B cell (primary cell): ENCODE results near the gene SIT1. TPM values are rescaled to one million over a fixed set of nuclear protein-coding genes. Genes with fewer than 3 reads are reported as not detected.

Experiments
- ATAC-seq: fragments of 200-7000 bp; cut with Tn5 transposase; one replicate; pipeline ENCODE4 v1.10.0; 2021; ENCODE audit warnings: low read depth, mild to moderate bottlenecking, moderate number of reproducible peaks, moderate library complexity
- CTCF ChIA-PET: fragments of 350-600 bp; sonication (Branson Sonifier 250); formaldehyde crosslinking; loops from one replicate; lab custom pipeline; 2021; ENCODE audit warnings: antibody characterized with exemption, inconsistent platforms; lab: Charles Lee
- POLR2A ChIA-PET: fragments of 350-600 bp; sonication (Branson Sonifier 250); formaldehyde crosslinking; loops from one replicate; lab custom pipeline; 2021; ENCODE audit warnings: antibody characterized with exemption; lab: Charles Lee
- DNase-seq: peaks from one replicate; pipeline ENCODE4 v3.0.0; 2013
- H2AFZ ChIP-seq: 2 replicates; pipeline ENCODE4 v1.6.1; 2012; ENCODE audit warnings: mild to moderate bottlenecking, low read depth, low read length; ENCODE audit not compliant: insufficient read depth, poor library complexity, severe bottlenecking
- H3K27ac ChIP-seq, 2 donors: 1 replicate in 1 of 2; 2 replicates in 1 of 2; pipeline ENCODE4 v1.5.1; 2012 to 2013; ENCODE audit warnings: low read length in 2 of 2, mild to moderate bottlenecking in 2 of 2, moderate library complexity in 1 of 2
- H3K27me3 ChIP-seq, 4 experiments: fragments of 200-600 bp in 1 of 4; sonication (generic) in 1 of 4; replicated peaks in 1 of 4; 1 replicate in 2 of 4; 2 replicates in 2 of 4; pipeline versions ENCODE4 v1.6.1 to v1.7.0; 2013 to 2016; ENCODE audit warnings: low read length in 3 of 4, mild to moderate bottlenecking in 2 of 4, mixed read lengths in 1 of 4, moderate library complexity in 1 of 4; ENCODE audit not compliant: insufficient read depth in 4 of 4, control insufficient read depth in 3 of 4; ENCODE audit errors: control extremely low read depth in 1 of 4
- H3K36me3 ChIP-seq, 2 experiments: replicated peaks in 1 of 2; 1 replicate in 1 of 2; 2 replicates in 1 of 2; pipeline versions ENCODE4 v1.6.1 to v1.7.1; 2013; ENCODE audit warnings: low read length in 1 of 2; ENCODE audit not compliant: insufficient read depth in 2 of 2, control insufficient read depth in 1 of 2; ENCODE audit errors: control extremely low read depth in 1 of 2, extremely low read depth in 1 of 2
- H3K4me1 ChIP-seq, 2 donors: fragments of 200-600 bp in 1 of 2; sonication (generic) in 1 of 2; 1 replicate in 1 of 2; 2 replicates in 1 of 2; pipeline versions ENCODE4 v1.5.1 to v1.6.1; 2013 to 2017; ENCODE audit warnings: low read length in 2 of 2; ENCODE audit not compliant: control insufficient read depth in 2 of 2, insufficient read depth in 2 of 2
- H3K4me2 ChIP-seq: replicated peaks from 2 replicates; pipeline ENCODE3; 2012; ENCODE audit warnings: mild to moderate bottlenecking, low read depth, low read length; ENCODE audit not compliant: poor library complexity, severe bottlenecking
- H3K4me3 ChIP-seq, 5 experiments: fragments of 200-600 bp in 1 of 5; sonication (generic) in 1 of 5; 1 replicate in 3 of 5; 2 replicates in 2 of 5; pipeline versions ENCODE4 v1.5.1 to v1.7.0; 2011 to 2016; ENCODE audit warnings: low read length in 4 of 5, mild to moderate bottlenecking in 4 of 5, low read depth in 2 of 5, control low read depth in 1 of 5, moderate library complexity in 1 of 5; ENCODE audit not compliant: insufficient read depth in 1 of 5; ENCODE audit errors: control extremely low read depth in 1 of 5, extremely low read depth in 1 of 5
- H3K79me2 ChIP-seq: fragments of 200-600 bp; sonication (generic); one replicate; pipeline ENCODE4 v1.6.0; 2016; ENCODE audit warnings: low read length; ENCODE audit not compliant: control insufficient read depth, insufficient read depth
- H3K9ac ChIP-seq: fragments of 200-600 bp; sonication (generic); 2 replicates; pipeline ENCODE4 v1.6.1; 2017; ENCODE audit warnings: mild to moderate bottlenecking, low read length, moderate library complexity
- H3K9me3 ChIP-seq, 3 donors: one replicate each; pipeline versions ENCODE4 v1.6.1 to v1.7.1; 2013; ENCODE audit warnings: low read length in 2 of 3; ENCODE audit not compliant: control insufficient read depth in 2 of 3, insufficient read depth in 1 of 3; ENCODE audit errors: control extremely low read depth in 1 of 3
- H4K20me1 ChIP-seq: 2 replicates; pipeline ENCODE4 v1.6.0; 2012; ENCODE audit warnings: mild to moderate bottlenecking, low read length; ENCODE audit not compliant: insufficient read depth, control insufficient read depth, poor library complexity, severe bottlenecking
- H3K27ac Mint-ChIP-seq: one replicate; pipeline ENCODE4 v1.8.0; 2021; ENCODE audit warnings: mixed read lengths
- H3K27me3 Mint-ChIP-seq: one replicate; pipeline ENCODE4 v1.8.0; 2021; ENCODE audit warnings: mixed read lengths
- H3K4me1 Mint-ChIP-seq: one replicate; pipeline ENCODE4 v1.8.0; 2021; ENCODE audit warnings: mixed read lengths
- H3K4me3 Mint-ChIP-seq: one replicate; pipeline ENCODE4 v1.8.0; 2021; ENCODE audit warnings: mixed read lengths
- H3K9me3 Mint-ChIP-seq: one replicate; pipeline ENCODE4 v1.8.0; 2022; ENCODE audit warnings: mixed read lengths; ENCODE audit not compliant: insufficient read depth
- CTCF ChIP-seq: fragments of 200-600 bp; IDR thresholded peaks from one replicate; pipeline ENCODE4 v1.8.0; 2022; ENCODE audit warnings: antibody characterized with exemption, mild to moderate bottlenecking
- EZH2 ChIP-seq: IDR thresholded peaks from 2 replicates; pipeline ENCODE4 v1.6.1; 2012; ENCODE audit warnings: borderline replicate concordance, low read depth, mild to moderate bottlenecking, moderate library complexity, low read length; ENCODE audit not compliant: insufficient read depth, poor library complexity, severe bottlenecking
- WGBS: methylation state at CpG from one replicate; pipeline ENCODE4 v1.1.5; 2013; ENCODE audit warnings: missing lambda C conversion rate; ENCODE audit not compliant: insufficient coverage; 5-methylcytosine and 5-hydroxymethylcytosine counted together
- intact Hi-C: fragments of 100-400 bp; cut with micrococcal nuclease; formaldehyde crosslinking; loops from one replicate; pipeline ENCODE4 v1.10.0; 2022
- polyA plus RNA-seq: library from polyadenylated mRNA; depleted of rRNA; stranded (reverse); fragments of >200 nt; gene quantifications from 2 replicates; pipeline ENCODE4 v1.2.3, GENCODE V29; 2012
- total RNA-seq, 2 donors: library from RNA; stranded (reverse); fragments of 120-200 nt in 1 of 2; gene quantifications; 1 replicate in 1 of 2; 2 replicates in 1 of 2; pipeline versions ENCODE4 v1.2.3 to v1.2.4, GENCODE V29; 2013 to 2022

Gene SIT1
- total and polyA plus RNA-seq, 2 donors (not counting 1 experiment from before 2014, with no cell fraction given) = 37.1 to 38.5 TPM

GRCh38 chr9:35604578-35605350 is 46.0 kb downstream of the SIT1 start, which contains the start of gene TESK1:
Gene TESK1 (plus strand): TSS chr9:35605262. CDS start chr9:35605620, 358 bp downstream.
- H3K9me3 ChIP-seq = no peaks in the 10 kb centered on the region
- intact Hi-C loops = loop anchor here (1.0 kb wide), 11 partner anchors 15 to 532 kb away; partner anchors contain the start of genes CCDC107, CREB3, GBA2 and HINT2
- H3K9ac ChIP-seq = peak within 1 kb of the TSS; percentile 79
- under 1% methylated on average over 51 of the region's 55 CpGs for WGBS
- H3K27me3 ChIP-seq = no peaks in the 10 kb centered on the region
- peaks cover 8 to 28% of the 10 kb centered on the region in 2 experiments for H3K36me3 ChIP-seq
- H3K4me2 ChIP-seq = peak within 1 kb of the TSS; percentile 96
- Mint-ChIP-seq H3K27ac (peak within 1 kb of the TSS; percentile 99), H3K4me1 (peaks cover 32% of the 10 kb centered on the region), H3K27me3 (no peaks in the 10 kb centered on the region), H3K9me3 (no peaks in the 10 kb centered on the region), H3K4me3 (peak within 1 kb of the TSS; percentile 97)
- H4K20me1 ChIP-seq = peaks cover 36% of the 10 kb centered on the region
- ChIA-PET CTCF (interaction anchor here (0.7 to 3.5 kb wide), 13 partner anchors 13 to 244 kb away, joined by 3 to 49 read pairs (median 6); partner anchors contain the start of genes CCDC107, CD72, CREB3 and RMRP), POLR2A (interaction anchor here (0.6 to 3.6 kb wide), 10 partner anchors 11 to 493 kb away, joined by 3 to 30 read pairs (median 4); partner anchors contain the start of genes CCDC107, CD72, CREB3 and RMRP)
- H2AFZ ChIP-seq = peak within 1 kb of the TSS; percentile 77
- ATAC-seq (peak; percentile 37), DNase-seq (peak; percentile 89)
- H3K4me3 ChIP-seq = peak within 1 kb of the TSS; percentile 71 to 84 (median 81)
- peaks cover 20 to 45% of the 10 kb centered on the region in 2 donors for H3K4me1 ChIP-seq
- H3K79me2 ChIP-seq = peaks cover 19% of the 10 kb centered on the region
- TF ChIP-seq EZH2 (no peak), CTCF (no peak)
- H3K27ac ChIP-seq = peak within 1 kb of the TSS; percentile 78 to 84
